Endothelial cell of umbilical vein (primary cell): ENCODE data around the gene LUC7L. TPM values are rescaled to one million over a fixed set of nuclear protein-coding genes. Genes with fewer than 3 reads are reported as not detected.

Source experiments
- BruUV-seq: library from RNA; stranded (reverse); fragments of 400-500 nt; replicated peaks from 2 replicates; lab custom pipeline; 2021; lab: Mats Ljungman, UMichigan
- CTCF ChIA-PET: fragments of 300-600, 350-600 bp; sonication (Branson Sonifier 250); formaldehyde crosslinking; loops from one replicate; lab custom pipeline; 2021; ENCODE audit warnings: antibody characterized with exemption, inconsistent platforms; lab: Charles Lee
- POLR2A ChIA-PET: fragments of 300-600, 350-600 bp; sonication (Branson Sonifier 250); formaldehyde crosslinking; loops from one replicate; lab custom pipeline; 2021; ENCODE audit warnings: antibody characterized with exemption, inconsistent platforms; lab: Charles Lee
- DNase-seq: peaks from one replicate; pipeline ENCODE4 v3.0.0-alpha.2; 2011; ENCODE audit warnings: low read depth, low spot score
- FAIRE-seq: peaks from 2 replicates; lab custom pipeline; 2011; peaks lifted over from hg19 to GRCh38; lab: Jason Lieb, UNC
- H2AFZ ChIP-seq: 2 replicates; pipeline ENCODE4 v1.6.0; 2012; ENCODE audit warnings: low read depth, low read length, control low read depth, inconsistent platforms
- H3K27ac ChIP-seq: 2 replicates; pipeline ENCODE4 v1.5.1; 2011; ENCODE audit warnings: low read depth, mild to moderate bottlenecking, control low read depth, low read length, moderate library complexity; ENCODE audit not compliant: insufficient read depth
- H3K27me3 ChIP-seq, 2 experiments: 2 replicates each; pipeline versions ENCODE4 v1.6.0 to v1.6.1; 2011; ENCODE audit warnings: low read length in 2 of 2, mixed read lengths in 1 of 2; ENCODE audit not compliant: control insufficient read depth in 2 of 2, insufficient read depth in 2 of 2
- H3K36me3 ChIP-seq, 2 experiments: 2 replicates in 1 of 2; 3 replicates in 1 of 2; pipeline ENCODE4 v1.5.1; 2011; ENCODE audit warnings: low read length in 2 of 2, mild to moderate bottlenecking in 1 of 2, moderate library complexity in 1 of 2; ENCODE audit not compliant: control insufficient read depth in 2 of 2, insufficient read depth in 2 of 2; ENCODE audit errors: extremely low read depth in 1 of 2
- H3K4me1 ChIP-seq: 3 replicates; pipeline ENCODE4 v1.5.1; 2011; ENCODE audit warnings: mild to moderate bottlenecking, low read length; ENCODE audit not compliant: control insufficient read depth, insufficient read depth; ENCODE audit errors: extremely low read depth
- H3K4me2 ChIP-seq: 2 replicates; pipeline ENCODE4 v1.6.1; 2011; ENCODE audit warnings: low read length, control low read depth, mixed read lengths; ENCODE audit not compliant: insufficient read depth
- H3K4me3 ChIP-seq, 3 experiments: fragments of 200-600 bp in 1 of 3; sonication (generic), shearing (Covaris generic) in 1 of 3; replicated peaks in 1 of 3; 2 replicates each; pipeline ENCODE4 v1.5.1; 2011 to 2016; ENCODE audit warnings: control low read depth in 3 of 3, low read length in 3 of 3, mild to moderate bottlenecking in 2 of 3, inconsistent platforms in 1 of 3, low read depth in 1 of 3, moderate library complexity in 1 of 3; ENCODE audit not compliant: insufficient read depth in 1 of 3
- H3K79me2 ChIP-seq: 2 replicates; pipeline ENCODE4 v1.6.0; 2012; ENCODE audit warnings: low read length, inconsistent platforms; ENCODE audit not compliant: control insufficient read depth, insufficient read depth
- H3K9ac ChIP-seq: replicated peaks from 2 replicates; pipeline ENCODE3; 2011; ENCODE audit warnings: low read length, control low read depth; ENCODE audit not compliant: insufficient read depth; ENCODE audit errors: extremely low read depth
- H3K9me1 ChIP-seq: replicated peaks from 3 replicates; pipeline ENCODE4 v1.6.0; 2011; ENCODE audit warnings: mild to moderate bottlenecking, low read length; ENCODE audit not compliant: control insufficient read depth, insufficient read depth; ENCODE audit errors: extremely low read depth
- H3K9me3 ChIP-seq: replicated peaks from 2 replicates; pipeline ENCODE4 v1.5.1; 2012; ENCODE audit warnings: low read length, inconsistent platforms; ENCODE audit not compliant: control insufficient read depth, insufficient read depth
- H4K20me1 ChIP-seq: replicated peaks from 2 replicates; pipeline ENCODE3; 2011; ENCODE audit warnings: mild to moderate bottlenecking, low read length; ENCODE audit not compliant: control insufficient read depth, insufficient read depth; ENCODE audit errors: extremely low read depth
- EZH2 ChIP-seq: IDR thresholded peaks from 2 replicates; pipeline ENCODE4 v1.6.1; 2012; ENCODE audit warnings: borderline replicate concordance, low read depth, mild to moderate bottlenecking, moderate library complexity, low read length, inconsistent platforms; ENCODE audit not compliant: severe bottlenecking
- FOS ChIP-seq: IDR thresholded peaks from 2 replicates; pipeline ENCODE4 v1.6.1; 2011; ENCODE audit warnings: mild to moderate bottlenecking, low read length, moderate library complexity, borderline replicate concordance; ENCODE audit not compliant: insufficient read depth
- GATA2 ChIP-seq: IDR thresholded peaks from 2 replicates; pipeline ENCODE4 v1.7.0; 2011; ENCODE audit warnings: low read depth, mild to moderate bottlenecking, moderate library complexity, mixed read lengths, low read length; ENCODE audit not compliant: insufficient read length, insufficient read depth
- JUN ChIP-seq: IDR thresholded peaks from 2 replicates; pipeline ENCODE4 v1.6.1; 2011; ENCODE audit warnings: borderline replicate concordance, low read depth; ENCODE audit not compliant: insufficient read length, insufficient read depth
- MYC ChIP-seq: IDR thresholded peaks from one replicate; pipeline ENCODE4 v1.6.1; 2011; ENCODE audit warnings: mild to moderate bottlenecking, low read depth, low read length
- POLR2A ChIP-seq: IDR thresholded peaks from 2 replicates; pipeline ENCODE4 v1.6.1; 2012; ENCODE audit warnings: low read depth, mild to moderate bottlenecking, control low read depth, low read length
- POLR2AphosphoS5 ChIP-seq: IDR thresholded peaks from 2 replicates; pipeline ENCODE4 v1.6.1; 2012; ENCODE audit warnings: low read depth, mild to moderate bottlenecking, control low read depth, low read length, moderate library complexity; ENCODE audit not compliant: insufficient read depth
- dilution Hi-C: fragments of 300-500 bp; cut with MboI; formaldehyde crosslinking; loops from one replicate; pipeline ENCODE4 v1.15.0; 2019; ENCODE audit warnings: low sequenced_read_pairs; ENCODE audit not compliant: extremely low pct_ligation_motif_present
- intact Hi-C: fragments of 100-400 bp; cut with micrococcal nuclease; formaldehyde crosslinking; loops from one replicate; pipeline ENCODE4 v1.10.0; 2022
- polyA plus RNA-seq, 4 experiments: library from polyadenylated mRNA; depleted of rRNA in 3 of 4; stranded (reverse) in 3 of 4; unstranded in 1 of 4; fragments of >200 nt; gene quantifications; 2 replicates each; pipeline versions ENCODE4 v1.2.1 to v1.2.3, GENCODE V29; 2011 to 2012; ENCODE audit warnings: missing spikeins in 1 of 4
- total RNA-seq: library from RNA; stranded (reverse); gene quantifications from 2 replicates; pipeline ENCODE4 v1.2.3, GENCODE V29; 2021
- TF ChIP-seq, protein P1 (sequence below): IDR thresholded peaks from 2 replicates; pipeline ENCODE4 v1.6.1; 2011; ENCODE audit not compliant: insufficient read depth, insufficient read length
- TF ChIP-seq, protein P2 (sequence below), 2 donors: IDR thresholded peaks; 1 replicate in 1 of 2; 2 replicates in 1 of 2; pipeline ENCODE4 v1.5.1; 2011; ENCODE audit warnings: low read length in 2 of 2, mild to moderate bottlenecking in 2 of 2, moderate library complexity in 2 of 2, control low read depth in 1 of 2, inconsistent platforms in 1 of 2, low read depth in 1 of 2; ENCODE audit not compliant: insufficient read depth in 1 of 2; ENCODE audit errors: extremely low read depth in 1 of 2

LUC7L gene
- total and polyA plus RNA-seq, 2 donors (not counting 3 experiments of a cell fraction or from before 2014, with no cell fraction given) = 75.4 to 94.7 TPM

DNA sequence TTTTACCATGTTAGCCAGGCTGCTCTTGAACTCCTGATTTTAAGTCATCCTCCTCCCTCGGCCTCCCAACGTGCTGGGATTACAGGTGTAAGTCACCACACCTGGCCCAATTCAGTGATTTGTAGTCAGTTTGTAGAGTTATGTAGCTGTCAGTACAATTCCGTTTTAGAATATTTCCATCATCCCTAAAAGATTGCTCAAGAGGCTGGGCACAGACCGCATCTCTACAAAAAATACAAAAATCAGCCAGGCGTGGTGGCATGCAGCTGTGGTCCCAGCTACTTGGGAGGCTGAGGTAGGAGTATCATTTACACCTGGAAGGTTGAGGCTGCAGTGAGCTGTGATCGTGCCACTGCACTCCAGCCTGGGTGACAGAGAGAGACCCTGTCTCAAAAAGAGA lies 25.9 kb upstream of the LUC7L start:
- no TSS peak for BruUV-seq

More for the DNA sequence above, 25.9 kb upstream of the LUC7L start:
- ChIA-PET POLR2A (no interaction called here), CTCF (no interaction called here)
- peaks cover 0 to 7% of the 10 kb centered on the region in 2 experiments for H3K36me3 ChIP-seq
- H3K4me1 ChIP-seq = peaks cover 12% of the 10 kb centered on the region
- no peaks in the 10 kb centered on the region for H3K27me3 ChIP-seq
- no peak overlapping the region for H3K4me2 ChIP-seq
- FAIRE-seq = no peak
- H3K9me1 ChIP-seq = no peaks in the 10 kb centered on the region
- no peak for DNase-seq
- H3K4me3 ChIP-seq = no peak overlapping the region
- dilution Hi-C loops = no loop called here
- H4K20me1 ChIP-seq = no peaks in the 10 kb centered on the region
- no peak overlapping the region for H2AFZ ChIP-seq
- intact Hi-C loops = no loop called here
- H3K79me2 ChIP-seq = no peaks in the 10 kb centered on the region
- TF ChIP-seq, protein P1, sequence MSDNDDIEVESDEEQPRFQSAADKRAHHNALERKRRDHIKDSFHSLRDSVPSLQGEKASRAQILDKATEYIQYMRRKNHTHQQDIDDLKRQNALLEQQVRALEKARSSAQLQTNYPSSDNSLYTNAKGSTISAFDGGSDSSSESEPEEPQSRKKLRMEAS = no peak
- TF ChIP-seq GATA2 (no peak), POLR2AphosphoS5 (no peak), EZH2 (no peak), POLR2A (no peak), FOS (no peak), MYC (no peak), JUN (no peak)
- TF ChIP-seq, protein P2, sequence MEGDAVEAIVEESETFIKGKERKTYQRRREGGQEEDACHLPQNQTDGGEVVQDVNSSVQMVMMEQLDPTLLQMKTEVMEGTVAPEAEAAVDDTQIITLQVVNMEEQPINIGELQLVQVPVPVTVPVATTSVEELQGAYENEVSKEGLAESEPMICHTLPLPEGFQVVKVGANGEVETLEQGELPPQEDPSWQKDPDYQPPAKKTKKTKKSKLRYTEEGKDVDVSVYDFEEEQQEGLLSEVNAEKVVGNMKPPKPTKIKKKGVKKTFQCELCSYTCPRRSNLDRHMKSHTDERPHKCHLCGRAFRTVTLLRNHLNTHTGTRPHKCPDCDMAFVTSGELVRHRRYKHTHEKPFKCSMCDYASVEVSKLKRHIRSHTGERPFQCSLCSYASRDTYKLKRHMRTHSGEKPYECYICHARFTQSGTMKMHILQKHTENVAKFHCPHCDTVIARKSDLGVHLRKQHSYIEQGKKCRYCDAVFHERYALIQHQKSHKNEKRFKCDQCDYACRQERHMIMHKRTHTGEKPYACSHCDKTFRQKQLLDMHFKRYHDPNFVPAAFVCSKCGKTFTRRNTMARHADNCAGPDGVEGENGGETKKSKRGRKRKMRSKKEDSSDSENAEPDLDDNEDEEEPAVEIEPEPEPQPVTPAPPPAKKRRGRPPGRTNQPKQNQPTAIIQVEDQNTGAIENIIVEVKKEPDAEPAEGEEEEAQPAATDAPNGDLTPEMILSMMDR (IDR thresholded peaks at IDR 0.05; ENCODE audit: extremely low read depth in 1 of 2, insufficient read depth in 1 of 2, low read depth in 1 of 2, low read length in 2 of 2) = no peak
- no peak overlapping the region for H3K9ac ChIP-seq
- no peak overlapping the region for H3K27ac ChIP-seq
- H3K9me3 ChIP-seq = no peaks in the 10 kb centered on the region
